Thoracic aorta (tissue), 2 donors: ENCODE measurements around the gene GALR3. TPM values are rescaled to one million over a fixed set of nuclear protein-coding genes. Genes with fewer than 3 reads are reported as not detected.

Experiments
- ATAC-seq: fragments of 150-250 bp; one replicate; pipeline ENCODE4 v1.8.0; 2017; ENCODE audit warnings: low read depth; ENCODE audit not compliant: insufficient number of reproducible peaks, low FRiP score
- DNase-seq: peaks from one replicate; pipeline ENCODE4 v3.0.0-alpha.2; 2020; ENCODE audit warnings: low spot score
- H3K27ac ChIP-seq, 2 donors: fragments of 200-600 bp; sonication (generic); 1 replicate in 1 of 2; 2 replicates in 1 of 2; pipeline ENCODE4 v1.5.1; 2016; ENCODE audit warnings: mild to moderate bottlenecking in 2 of 2, moderate library complexity in 2 of 2
- H3K27me3 ChIP-seq: fragments of 200-600 bp; sonication (generic); replicated peaks from 2 replicates; pipeline ENCODE4 v1.6.0; 2016; ENCODE audit warnings: mild to moderate bottlenecking; ENCODE audit not compliant: insufficient read depth
- H3K36me3 ChIP-seq: fragments of 200-600 bp; sonication (generic); one replicate; pipeline ENCODE4 v1.5.1; 2016
- H3K4me1 ChIP-seq, 2 donors: fragments of 200-600 bp; sonication (generic); 1 replicate in 1 of 2; 2 replicates in 1 of 2; pipeline versions ENCODE4 v1.5.1 to v1.6.0; 2016; ENCODE audit warnings: low read depth in 2 of 2, mild to moderate bottlenecking in 1 of 2; ENCODE audit not compliant: control insufficient read depth in 1 of 2
- H3K4me3 ChIP-seq: fragments of 200-600 bp; sonication (generic); 2 replicates; pipeline ENCODE4 v1.5.1; 2016; ENCODE audit warnings: mild to moderate bottlenecking
- H3K9me3 ChIP-seq: fragments of 200-600 bp; sonication (generic); 2 replicates; pipeline ENCODE4 v1.5.1; 2016
- CTCF ChIP-seq: fragments of 200-600 bp; sonication (generic); IDR thresholded peaks from one replicate; pipeline ENCODE4 v1.5.1; 2019; ENCODE audit warnings: antibody characterized with exemption
- total RNA-seq, 2 donors: library from RNA; depleted of rRNA; stranded (reverse); fragments of >200 nt; gene quantifications; one replicate each; pipeline versions ENCODE4 v1.1.0 to v1.2.3, GENCODE V29; 2016

GALR3 gene
- total RNA-seq, 2 donors from 2014 or later, result not detected

GRCh38 chr22:37870273-37870672 is 47.1 kb downstream of the GALR3 start:
- no peak for ATAC-seq
- Histone ChIP-seq H3K9me3 (no peaks in the 10 kb centered on the region), H3K36me3 (peaks cover 76% of the 10 kb centered on the region), H3K4me3 (no peak overlapping the region), H3K4me1 (no peaks in the 10 kb centered on the region), H3K27me3 (no peaks in the 10 kb centered on the region), H3K27ac (no peak overlapping the region)
- DNase-seq, result no peak
- no peak for TF ChIP-seq CTCF

Other genes with a start within 250 kb of the GALR3 start
- gene LGALS2, start 243.3 kb upstream of the GALR3 start, total RNA-seq, result not detected
- gene GGA1, start 214.5 kb upstream of the GALR3 start, total RNA-seq, result 10 to 100 TPM; 59.9 to 61.2 TPM
- gene SH3BP1, start 183.7 kb upstream of the GALR3 start, total RNA-seq, result 10 to 100 TPM in 1 of 2 donors, 1 to 10 TPM in 1; 5.6 to 14.2 TPM
- 10 to 100 TPM in 1 of 2 donors, 1 to 10 TPM in 1; 6.3 to 13.8 TPM for gene PDXP, start 164.7 kb upstream of the GALR3 start, total RNA-seq
- gene LGALS1, start 147.7 kb upstream of the GALR3 start, total RNA-seq, result 1,000 to 10,000 TPM; 1,470 to 1,957 TPM
- gene NOL12, start 137.0 kb upstream of the GALR3 start, total RNA-seq, result 10 to 100 TPM; 11.1 to 58.9 TPM
- 100 to 1,000 TPM; 126 to 146 TPM for gene TRIOBP, start 126.3 kb upstream of the GALR3 start, total RNA-seq
- gene GCAT, start 15.4 kb upstream of the GALR3 start, total RNA-seq, result 10 to 100 TPM in 1 of 2 donors, 1 to 10 TPM in 1; 3.9 to 42.5 TPM
- gene ANKRD54, start 21.0 kb downstream of the GALR3 start, total RNA-seq, result 10 to 100 TPM; 33.0 to 45.1 TPM
- 100 to 1,000 TPM; 224 to 226 TPM for gene EIF3L, start 26.0 kb downstream of the GALR3 start, total RNA-seq
- gene MICALL1, start 82.9 kb downstream of the GALR3 start, total RNA-seq, result 10 to 100 TPM; 16.8 to 49.3 TPM
- not detected for gene C22orf23, start 130.2 kb downstream of the GALR3 start, total RNA-seq
- gene POLR2F, start 130.3 kb downstream of the GALR3 start, total RNA-seq, result 10 to 100 TPM; 37.9 to 93.1 TPM
- under 1 TPM; 0.49 to 0.95 TPM for gene SOX10, start 161.2 kb downstream of the GALR3 start, total RNA-seq
- 10 to 100 TPM; 33.9 to 56.2 TPM for gene PICK1, start 234.0 kb downstream of the GALR3 start, total RNA-seq